Stimulated activated CD8-positive, alpha-beta memory T cell treated with anti-CD3 and anti-CD28 coated beads, Interleukin-2, amount 100 ng/mL, for 1 hour (primary cell): ENCODE results near the gene ESR1.
"Not testable (repeated sequence)": the region's sequence is repeated elsewhere in the genome, so short reads cannot be mapped to it uniquely, and the experiment has no call there.

Experiments
- DNase-seq, 2 donors: peaks; one replicate each; pipeline ENCODE4 v3.0.0-alpha.2; 2020; ENCODE audit warnings: low read depth in 2 of 2

Gene ESR1

GRCh38 chr6:151813858-151814257, 6.4 kb downstream of the ESR1 start:
- no peak for DNase-seq

DNA sequence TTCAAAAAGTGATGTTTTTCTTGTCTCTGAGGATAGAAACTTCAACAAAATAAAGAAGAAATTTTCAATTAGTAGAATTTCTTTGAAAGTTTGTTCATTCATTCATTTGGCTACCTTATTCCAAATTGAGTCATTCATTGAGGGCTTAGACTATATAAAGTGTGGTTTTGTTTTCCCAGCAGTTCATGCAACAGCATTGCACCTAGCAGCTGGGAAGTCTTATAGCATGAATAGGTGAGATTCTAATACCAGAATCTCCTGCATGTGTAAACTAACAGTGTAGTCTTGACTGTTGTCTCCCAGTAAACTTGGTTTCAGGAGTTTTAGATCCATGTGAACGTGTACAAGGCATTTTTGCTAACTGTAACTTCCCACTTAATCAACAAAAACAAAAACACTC, 7.1 kb downstream of the ESR1 start:
- DNase-seq, result no peak

GRCh38 chr6:151822252-151823111, 15.0 kb downstream of the ESR1 start:
- DNase-seq, result no peak

- DNase-seq, result no peak
These were observed 19.1 kb downstream of the ESR1 start for GRCh38 chr6:151826517-151827142.

GRCh38 chr6:151832710-151833109, 25.2 kb downstream of the ESR1 start:
- DNase-seq, result no peak

DNA sequence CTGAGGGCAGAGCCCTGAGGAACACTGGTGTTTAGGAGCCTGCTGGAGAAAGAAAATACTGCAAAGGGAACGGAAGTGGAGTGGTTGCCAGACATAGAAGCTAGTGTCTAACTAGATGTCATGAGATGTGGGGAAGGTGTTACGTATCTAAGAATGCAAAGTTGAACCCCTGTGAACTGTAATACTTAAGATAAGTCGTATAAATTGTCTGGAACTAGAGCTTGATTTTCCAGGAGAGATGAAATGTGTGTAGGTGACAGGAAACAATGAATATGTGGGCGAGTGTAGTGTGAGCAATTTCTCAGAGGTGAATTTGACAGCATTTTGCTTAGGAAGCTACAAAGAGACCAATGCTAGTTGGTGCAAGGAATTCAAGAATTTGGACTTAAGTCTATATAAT, 27.9 kb downstream of the ESR1 start:
- DNase-seq, result no peak

- no peak for DNase-seq
These were observed 29.7 kb downstream of the ESR1 start for GRCh38 chr6:151837223-151837622.

GRCh38 chr6:151842816-151843215, 35.3 kb downstream of the ESR1 start:
- no peak for DNase-seq

GRCh38 chr6:151847064-151847463, 39.6 kb downstream of the ESR1 start:
- DNase-seq, result no peak

- DNase-seq, result no peak
These were observed 43.1 kb downstream of the ESR1 start for GRCh38 chr6:151850479-151851003.

DNA sequence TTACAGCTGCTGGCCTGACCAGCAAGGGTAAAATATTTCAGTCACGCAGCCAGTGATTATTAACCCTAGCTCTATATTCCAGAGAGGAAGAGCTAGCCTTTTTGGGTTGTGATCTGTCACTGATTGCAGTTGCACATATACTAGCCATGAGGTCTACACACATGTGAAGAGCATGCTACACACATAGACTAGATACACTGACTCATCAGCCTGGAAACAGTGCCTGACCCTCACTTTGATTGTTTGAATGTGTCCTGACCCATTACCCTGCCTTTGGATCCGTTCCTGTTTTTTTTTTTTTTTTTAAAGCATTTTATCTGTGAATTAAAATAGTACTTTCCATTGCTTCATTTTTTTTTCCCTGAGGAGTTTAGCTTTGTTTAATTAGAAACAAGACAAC, 50.8 kb downstream of the ESR1 start:
- DNase-seq, result no peak

DNA sequence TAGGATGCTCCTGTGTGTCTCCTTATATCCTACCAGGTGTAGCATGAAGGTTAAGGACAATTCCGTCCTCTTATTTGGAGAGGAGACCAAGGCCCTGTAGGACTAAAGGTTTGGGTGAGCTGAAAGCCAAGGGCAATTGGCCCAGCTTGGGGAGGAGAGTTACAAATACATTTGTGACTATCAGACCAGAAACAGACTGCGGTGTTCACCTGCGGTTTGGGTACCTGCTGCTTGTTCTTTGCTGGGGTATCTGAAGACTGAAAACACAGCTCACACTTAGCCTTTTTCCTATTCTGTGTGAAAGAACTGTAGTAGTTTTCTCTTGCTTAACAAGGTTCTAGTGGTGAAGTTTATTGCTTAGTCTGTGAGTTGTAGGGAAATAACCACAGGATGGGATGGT, 55.0 kb downstream of the ESR1 start:
- no peak for DNase-seq

- DNase-seq, result not testable (repeated sequence)
These were observed 59.9 kb downstream of the ESR1 start for GRCh38 chr6:151867361-151867869.

GRCh38 chr6:151869345-151869744, 61.9 kb downstream of the ESR1 start:
- DNase-seq, result no peak

DNA sequence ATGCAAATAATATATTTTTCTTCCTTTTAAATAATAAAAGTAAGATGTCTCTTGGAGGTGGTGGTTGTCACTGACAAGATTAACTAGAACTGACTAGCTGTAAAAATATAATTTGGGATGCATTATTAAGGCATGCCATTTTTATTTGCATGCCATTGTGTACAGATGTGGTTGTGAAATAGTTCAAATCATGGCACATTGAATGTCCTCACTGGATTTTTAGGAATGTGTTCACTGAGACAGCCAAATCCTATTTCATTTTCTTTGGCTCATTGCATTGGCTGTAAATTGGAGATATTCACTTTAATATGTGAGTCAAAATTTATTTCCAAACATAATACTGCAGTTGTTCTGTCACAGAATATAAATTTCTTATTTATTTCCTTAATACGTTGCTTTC, 62.3 kb downstream of the ESR1 start:
- DNase-seq, result no peak

DNA sequence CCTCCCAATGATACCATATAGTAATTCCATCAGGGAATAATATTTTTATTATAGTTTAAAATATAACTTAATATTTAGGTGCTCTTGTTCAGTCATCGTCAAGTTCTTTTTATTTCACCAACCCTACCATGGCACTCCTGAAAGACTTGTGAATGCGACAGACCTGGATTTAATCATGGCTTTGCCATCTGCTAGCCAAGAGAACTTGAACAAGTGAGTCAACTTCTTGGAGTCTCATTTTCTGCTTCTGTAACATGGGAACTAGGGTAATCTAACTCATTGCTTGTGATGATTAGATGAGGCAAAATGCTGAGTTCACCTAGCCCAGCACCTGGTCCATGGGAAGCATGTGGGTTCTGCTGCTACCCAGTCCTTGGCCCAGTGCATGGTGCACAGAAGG, 62.9 kb downstream of the ESR1 start:
- no peak for DNase-seq

DNA sequence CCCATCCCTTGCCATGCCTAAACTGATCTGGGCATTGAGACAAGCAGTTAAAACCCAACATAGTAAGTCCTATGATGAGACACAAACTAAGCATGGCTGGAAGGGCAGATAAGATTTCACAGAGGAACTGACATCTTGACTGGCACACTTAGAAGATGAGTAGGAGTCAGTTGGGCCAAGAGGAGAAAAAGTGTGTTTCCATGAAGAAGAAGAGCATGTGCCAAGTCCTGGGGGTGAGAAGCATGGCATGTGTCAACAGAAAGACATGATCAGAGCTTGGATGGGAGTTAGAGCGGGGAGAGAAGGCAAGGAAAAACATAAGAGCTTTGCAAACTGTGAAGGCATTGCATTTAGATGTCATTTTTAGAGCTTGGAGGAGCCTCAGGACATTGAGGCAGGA, 68.0 kb downstream of the ESR1 start:
- no peak for DNase-seq

DNA sequence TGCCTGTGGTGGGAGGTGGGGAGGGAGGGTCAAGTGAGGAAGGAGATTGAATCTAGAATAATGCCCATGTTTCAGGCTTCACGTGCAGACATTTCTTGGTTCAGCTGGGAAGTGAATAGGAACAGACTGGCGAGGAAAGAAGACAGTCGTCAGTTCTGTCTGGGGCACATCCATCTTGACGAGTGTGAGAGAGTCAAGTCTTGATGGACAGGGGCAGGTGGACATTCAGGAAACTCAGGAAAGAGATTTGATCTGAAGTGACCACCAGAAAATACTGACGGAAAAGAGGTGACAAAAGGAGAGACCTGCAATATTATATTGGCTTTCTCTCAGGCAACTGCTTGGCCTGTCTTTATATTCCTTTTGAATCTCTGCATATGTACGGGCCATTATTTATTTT, 68.6 kb downstream of the ESR1 start:
- DNase-seq, result no peak

DNA sequence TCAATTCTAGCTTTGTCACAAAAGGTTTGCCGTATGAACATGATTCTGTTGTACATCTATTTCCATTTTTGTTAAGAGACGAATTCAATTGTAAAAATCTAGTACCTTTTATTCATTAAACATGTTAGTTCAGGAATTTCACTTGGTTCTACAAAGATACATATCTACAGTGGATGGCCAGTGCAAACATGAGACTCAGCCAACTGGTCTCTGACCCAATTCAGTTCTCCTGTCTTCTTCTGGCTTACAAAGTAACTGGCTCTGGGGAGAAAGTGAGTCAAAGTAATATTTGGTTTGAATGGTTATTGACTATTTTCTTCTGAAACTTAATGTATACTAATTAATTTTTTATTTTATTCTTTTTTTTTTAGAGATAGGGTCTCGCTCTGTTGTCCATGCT, 70.0 kb downstream of the ESR1 start:
- no peak for DNase-seq

GRCh38 chr6:151881231-151881630, 73.7 kb downstream of the ESR1 start:
- DNase-seq, result no peak

GRCh38 chr6:151882206-151882605, 74.7 kb downstream of the ESR1 start:
- no peak for DNase-seq

GRCh38 chr6:151885234-151885633, 77.8 kb downstream of the ESR1 start:
- DNase-seq, result no peak

- no peak for DNase-seq
These were observed 84.0 kb downstream of the ESR1 start for GRCh38 chr6:151891524-151891923.
